OCI-LY1 (cell line): Measurements from ENCODE around the gene LAMC3.

Experiments used
- H2AFZ ChIP-seq: fragments of 200-600 bp; sonication (generic), shearing (Covaris generic); 2 replicates; pipeline ENCODE4 v1.6.0; 2014; ENCODE audit warnings: antibody characterized with exemption, mild to moderate bottlenecking, low read length
- H3F3A ChIP-seq: fragments of 200-600 bp; sonication (generic), shearing (Covaris generic); 2 replicates; pipeline ENCODE4 v1.6.0; 2014; ENCODE audit warnings: mild to moderate bottlenecking, antibody characterized with exemption, low read length, moderate library complexity; ENCODE audit not compliant: insufficient read depth
- H3K27ac ChIP-seq: fragments of 200-600 bp; sonication (generic); 2 replicates; pipeline ENCODE4 v1.5.1; 2014; ENCODE audit warnings: low read length, mixed run types, mild to moderate bottlenecking, low read depth; ENCODE audit not compliant: poor library complexity, severe bottlenecking
- H3K27me3 ChIP-seq: fragments of 200-600 bp; sonication (generic); 2 replicates; pipeline ENCODE4 v1.6.0; 2014; ENCODE audit warnings: antibody characterized with exemption, mild to moderate bottlenecking, low read length, moderate library complexity; ENCODE audit not compliant: insufficient read depth
- H3K36me3 ChIP-seq: fragments of 200-600 bp; sonication (generic); 2 replicates; pipeline ENCODE4 v1.6.1; 2014; ENCODE audit warnings: mild to moderate bottlenecking, antibody characterized with exemption, low read length, moderate library complexity, mixed read lengths; ENCODE audit not compliant: insufficient read depth
- H3K4me1 ChIP-seq: fragments of 200-600 bp; sonication (generic); 2 replicates; pipeline ENCODE4 v1.5.1; 2014; ENCODE audit warnings: mild to moderate bottlenecking, low read length, moderate library complexity; ENCODE audit not compliant: insufficient read depth, severe bottlenecking
- H3K4me2 ChIP-seq: fragments of 200-600 bp; sonication (generic), shearing (Covaris generic); 2 replicates; pipeline ENCODE4 v1.6.1; 2014; ENCODE audit warnings: low read length
- H3K4me3 ChIP-seq: fragments of 200-600 bp; sonication (generic); 2 replicates; pipeline ENCODE4 v1.5.1; 2014; ENCODE audit warnings: low read length, low read depth, mild to moderate bottlenecking, mixed read lengths; ENCODE audit not compliant: poor library complexity, severe bottlenecking
- H3K79me2 ChIP-seq: fragments of 200-600 bp; shearing (Covaris generic); 2 replicates; pipeline ENCODE4 v1.6.1; 2016; ENCODE audit warnings: mixed run types, low read length, mixed read lengths; ENCODE audit not compliant: insufficient read depth
- H3K9ac ChIP-seq: fragments of 200-600 bp; sonication (generic), shearing (Covaris generic); 2 replicates; pipeline ENCODE4 v1.6.1; 2014; ENCODE audit warnings: mild to moderate bottlenecking, low read length, mixed read lengths
- H3K9me2 ChIP-seq: fragments of 200-600 bp; sonication (generic), shearing (Covaris generic); 2 replicates; pipeline ENCODE4 v1.6.1; 2014; ENCODE audit warnings: low read depth, mild to moderate bottlenecking, low read length, mixed read lengths
- H3K9me3 ChIP-seq: fragments of 200-600 bp; shearing (Covaris generic); 2 replicates; pipeline ENCODE4 v1.6.1; 2014; ENCODE audit warnings: low read length, mixed read lengths
- H4K20me1 ChIP-seq: fragments of 200-600 bp; sonication (generic), shearing (Covaris generic); 2 replicates; pipeline ENCODE4 v1.6.0; 2016; ENCODE audit warnings: mild to moderate bottlenecking, low read length; ENCODE audit not compliant: insufficient read depth
- CTCF ChIP-seq: fragments of 200-600 bp; sonication (generic), shearing (Covaris generic); IDR thresholded peaks from 2 replicates; pipeline ENCODE4 v1.5.1; 2017; ENCODE audit warnings: mild to moderate bottlenecking, antibody characterized with exemption, low read length, moderate library complexity, mixed read lengths
- EZH2 ChIP-seq: fragments of 200-600 bp; sonication (generic), shearing (Covaris generic); IDR thresholded peaks from 2 replicates; pipeline ENCODE4 v1.8.0; 2017; ENCODE audit warnings: borderline replicate concordance, mixed run types, mild to moderate bottlenecking, antibody characterized with exemption, low read length, moderate library complexity, mixed read lengths

The LAMC3 gene

GRCh38 chr9:131091352-131091992 lies 82.5 kb downstream of the LAMC3 start:
- Histone ChIP-seq H3K9me2 (no peaks in the 10 kb centered on the region), H3K4me3 (no peak overlapping the region), H3K9me3 (no peaks in the 10 kb centered on the region), H3K4me1 (peaks cover 3% of the 10 kb centered on the region), H3K4me2 (no peak overlapping the region), H3K79me2 (no peaks in the 10 kb centered on the region), H3K27ac (no peak overlapping the region), H3K9ac (no peak overlapping the region), H3K27me3 (peaks cover 4% of the 10 kb centered on the region), H3F3A (no peaks in the 10 kb centered on the region), H4K20me1 (no peaks in the 10 kb centered on the region), H2AFZ (no peak overlapping the region), H3K36me3 (no peaks in the 10 kb centered on the region)
- TF ChIP-seq EZH2 (no peak), CTCF (no peak)

- no peaks in the 10 kb centered on the region for H3K36me3 ChIP-seq
- H3K27me3 ChIP-seq: peaks cover 4% of the 10 kb centered on the region
- no peaks in the 10 kb centered on the region for H4K20me1 ChIP-seq
- no peaks in the 10 kb centered on the region for H3F3A ChIP-seq
- peaks cover 3% of the 10 kb centered on the region for H3K4me1 ChIP-seq
- H3K4me3 ChIP-seq: no peak overlapping the region
- no peaks in the 10 kb centered on the region for H3K79me2 ChIP-seq
- TF ChIP-seq EZH2 (no peak), CTCF (no peak)
- H3K27ac ChIP-seq: no peak overlapping the region
- H3K9me2 ChIP-seq: no peaks in the 10 kb centered on the region
- no peak overlapping the region for H3K9ac ChIP-seq
- H2AFZ ChIP-seq: no peak overlapping the region
- H3K4me2 ChIP-seq: no peak overlapping the region
- no peaks in the 10 kb centered on the region for H3K9me3 ChIP-seq
These were observed 83.1 kb downstream of the LAMC3 start for GRCh38 chr9:131092030-131092429.

- H3K36me3 ChIP-seq: no peaks in the 10 kb centered on the region
- no peak overlapping the region for H3K27ac ChIP-seq
- no peaks in the 10 kb centered on the region for H3F3A ChIP-seq
- no peaks in the 10 kb centered on the region for H3K9me3 ChIP-seq
- no peaks in the 10 kb centered on the region for H3K79me2 ChIP-seq
- TF ChIP-seq CTCF: no peak
- no peak for TF ChIP-seq EZH2
- no peaks in the 10 kb centered on the region for H4K20me1 ChIP-seq
- no peaks in the 10 kb centered on the region for H3K9me2 ChIP-seq
- H3K4me2 ChIP-seq: no peak overlapping the region
- H3K9ac ChIP-seq: no peak overlapping the region
- peaks cover 3% of the 10 kb centered on the region for H3K4me1 ChIP-seq
- H3K4me3 ChIP-seq: no peak overlapping the region
- peaks cover 4% of the 10 kb centered on the region for H3K27me3 ChIP-seq
- H2AFZ ChIP-seq: no peak overlapping the region
These were observed 83.8 kb downstream of the LAMC3 start for GRCh38 chr9:131092548-131093440.
